Stomach smooth muscle (tissue), 2 donors: Measurements from ENCODE around the gene CDH12.
A peak's percentile ranks its signal among the peaks of the same experiment; 100 is the strongest.
"Not testable (repeated sequence)": the region's sequence is repeated elsewhere in the genome, so short reads cannot be mapped to it uniquely, and the experiment has no call there.

Source experiments
- H3K27ac ChIP-seq: one replicate; pipeline ENCODE4 v1.7.0; 2013; ENCODE audit warnings: mild to moderate bottlenecking, low read length, inconsistent platforms
- H3K27me3 ChIP-seq, 2 donors: one replicate each; pipeline ENCODE4 v1.7.0; 2013; ENCODE audit warnings: low read length in 2 of 2; ENCODE audit not compliant: insufficient read depth in 2 of 2, control insufficient read depth in 1 of 2
- H3K36me3 ChIP-seq, 2 donors: one replicate each; pipeline ENCODE4 v1.7.0; 2013; ENCODE audit warnings: low read length in 2 of 2; ENCODE audit not compliant: control insufficient read depth in 2 of 2, insufficient read depth in 2 of 2
- H3K4me1 ChIP-seq: one replicate; pipeline ENCODE4 v1.7.0; 2013; ENCODE audit warnings: low read length; ENCODE audit not compliant: control insufficient read depth, insufficient read depth
- H3K4me3 ChIP-seq, 2 donors: one replicate each; pipeline ENCODE4 v1.7.0; 2013; ENCODE audit warnings: low read length in 2 of 2
- H3K9ac ChIP-seq, 2 donors: one replicate each; pipeline ENCODE4 v1.7.0; 2013; ENCODE audit warnings: low read length in 2 of 2, mild to moderate bottlenecking in 1 of 2
- H3K9me3 ChIP-seq, 2 donors: one replicate each; pipeline ENCODE4 v1.7.0; 2013; ENCODE audit warnings: low read length in 2 of 2; ENCODE audit not compliant: control insufficient read depth in 2 of 2
- donor health status: healthy.
- donor health status: Pancreatic carcinoma.

CDH12 gene

DNA sequence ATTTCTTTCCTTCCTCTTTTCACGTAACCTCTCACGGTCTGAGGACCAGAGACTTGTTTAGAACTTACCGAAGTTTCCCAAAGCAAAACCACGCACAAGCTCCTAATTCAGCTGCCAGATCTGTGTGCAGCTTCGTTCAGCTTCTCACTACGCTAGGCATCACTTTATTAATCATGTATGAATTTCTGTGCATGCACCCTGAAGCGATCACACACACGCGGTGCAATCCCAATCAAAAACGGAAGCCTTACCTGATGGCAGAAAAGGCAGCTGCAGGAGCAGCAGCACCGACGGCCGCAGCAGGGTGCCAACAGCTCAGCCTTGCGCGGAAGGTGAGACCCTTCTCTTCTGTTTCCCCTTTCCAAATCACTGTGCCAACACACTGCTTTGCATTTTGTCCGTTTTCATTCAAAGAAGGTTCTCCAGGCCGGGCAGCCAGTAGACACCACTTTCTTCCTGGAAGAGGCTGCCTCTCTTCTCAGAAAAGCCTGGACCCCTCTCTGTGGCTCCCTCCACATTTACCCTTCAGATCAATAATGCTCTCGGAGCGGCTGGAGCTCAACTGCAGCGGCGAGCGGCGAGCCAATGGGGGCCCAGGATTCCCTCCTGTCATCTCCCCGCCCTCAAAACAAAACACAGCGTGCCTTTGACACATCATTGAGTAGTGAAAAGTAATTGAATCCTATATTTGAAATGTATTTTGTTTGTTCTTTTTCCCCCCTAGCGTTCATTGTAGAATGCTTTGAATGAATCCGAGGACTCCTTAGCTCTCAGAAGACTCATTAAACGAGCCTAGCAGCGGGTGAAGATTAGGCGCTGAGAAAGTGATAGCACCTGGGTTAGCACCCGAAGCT lies at the start of gene CDH12:
Gene CDH12 (minus strand): TSS at position 538 of the 854 bp plus-strand sequence.
- Histone ChIP-seq H3K27me3 (peaks cover 0 to 12% of the 10 kb centered on the region in 2 donors), H3K9me3 (no peaks in the 10 kb centered on the region), H3K27ac (no peak within 1 kb of the TSS), H3K36me3 (no peaks in the 10 kb centered on the region), H3K4me3 (peak within 1 kb of the TSS; percentile 12 to 59), H3K4me1 (no peaks in the 10 kb centered on the region), H3K9ac (no peak within 1 kb of the TSS)

DNA sequence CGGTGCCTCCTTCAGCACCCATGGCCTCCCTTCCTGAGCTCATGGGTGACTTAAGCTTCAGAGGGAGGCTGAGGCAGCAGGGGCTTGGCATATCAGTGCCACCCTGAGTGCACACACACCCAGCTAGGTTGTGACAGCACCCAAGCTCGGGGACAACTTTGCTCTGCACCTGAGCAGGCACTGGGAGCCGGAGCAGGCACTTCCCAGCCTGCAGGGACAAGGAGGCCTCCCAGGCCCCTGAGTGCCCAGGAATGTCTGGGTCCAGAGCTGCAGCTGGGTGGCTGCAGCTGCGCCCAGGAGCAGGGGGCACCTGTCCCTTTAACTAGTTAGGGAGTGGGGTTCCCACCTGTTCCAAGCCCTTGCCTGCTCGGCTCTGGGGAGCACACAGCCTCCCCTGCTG lies 48.7 kb upstream of the CDH12 start:
- Histone ChIP-seq H3K9ac (no peak overlapping the region), H3K9me3 (no peaks in the 10 kb centered on the region), H3K27me3 (no peaks in the 10 kb centered on the region), H3K27ac (no peak overlapping the region), H3K36me3 (no peaks in the 10 kb centered on the region), H3K4me1 (no peaks in the 10 kb centered on the region), H3K4me3 (no peak overlapping the region)

DNA sequence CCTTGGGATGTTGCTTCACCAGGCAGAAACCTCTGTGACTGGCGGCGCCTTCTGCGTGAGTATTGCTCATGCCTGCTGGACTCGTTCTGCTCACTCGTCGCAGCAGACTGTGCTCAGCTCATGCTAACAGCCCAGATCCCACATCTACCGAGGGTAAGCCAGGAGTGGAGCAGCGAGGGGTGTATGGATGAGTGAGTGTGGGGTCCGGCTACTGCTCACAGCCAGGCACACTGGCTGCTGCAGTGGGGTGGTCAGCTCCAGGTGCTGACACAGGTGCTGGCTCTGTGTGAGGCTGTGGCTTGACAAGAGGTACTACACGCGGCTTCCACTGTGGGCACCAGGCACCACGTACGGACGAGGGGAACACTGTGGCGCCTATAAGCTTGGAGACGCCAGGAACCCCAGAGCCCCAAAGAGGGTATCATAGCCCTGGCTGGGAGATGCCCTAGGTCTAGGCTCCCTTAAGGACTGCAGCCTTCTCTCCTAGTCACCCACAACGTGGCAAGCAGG lies 47.7 kb upstream of the CDH12 start:
- Histone ChIP-seq H3K27ac (no peak overlapping the region), H3K9ac (no peak overlapping the region), H3K36me3 (no peaks in the 10 kb centered on the region), H3K4me3 (no peak overlapping the region), H3K27me3 (no peaks in the 10 kb centered on the region), H3K9me3 (no peaks in the 10 kb centered on the region), H3K4me1 (no peaks in the 10 kb centered on the region)

DNA sequence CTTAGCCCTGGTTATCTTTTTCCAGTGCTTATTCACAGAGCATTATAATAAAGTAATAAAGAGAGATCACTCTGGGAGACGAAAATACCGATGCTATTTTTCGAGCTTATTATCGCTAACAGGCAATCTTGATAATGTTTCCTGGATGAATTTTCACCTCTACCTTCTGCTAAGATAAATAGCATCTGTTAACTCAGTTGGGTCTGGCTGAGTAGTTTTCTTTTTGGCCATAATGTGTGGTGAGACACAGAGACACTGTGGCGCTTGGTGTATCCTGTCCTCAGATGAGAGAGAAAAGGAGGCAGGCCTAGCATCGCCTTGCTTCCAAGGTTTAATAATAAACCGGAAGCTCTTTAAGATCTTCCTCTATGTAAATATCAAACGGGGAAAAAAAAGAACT lies 46.2 kb upstream of the CDH12 start:
- Histone ChIP-seq H3K4me1 (no peaks in the 10 kb centered on the region), H3K36me3 (no peaks in the 10 kb centered on the region), H3K9me3 (no peaks in the 10 kb centered on the region), H3K27me3 (no peaks in the 10 kb centered on the region), H3K9ac (no peak overlapping the region), H3K27ac (no peak overlapping the region), H3K4me3 (no peak overlapping the region)

DNA sequence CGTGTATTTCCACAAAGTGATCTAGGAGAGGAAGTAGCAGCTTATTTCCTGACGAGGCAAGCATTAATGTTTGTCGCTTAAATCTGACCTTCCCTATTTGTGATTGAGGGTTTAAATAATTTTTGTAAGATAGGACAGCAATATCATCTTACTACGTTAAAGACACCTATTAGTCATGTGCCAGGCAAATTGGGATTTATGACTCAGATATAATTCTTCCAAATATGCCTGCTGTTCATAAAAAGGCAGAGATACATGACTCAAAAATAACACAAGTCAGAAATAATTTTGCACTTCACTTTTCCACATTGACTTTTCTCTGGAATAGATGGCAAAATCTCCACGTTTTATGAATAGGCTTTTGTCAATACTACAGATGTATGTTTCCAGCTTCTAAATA lies 43.0 kb upstream of the CDH12 start:
- Histone ChIP-seq H3K36me3 (no peaks in the 10 kb centered on the region), H3K9me3 (no peaks in the 10 kb centered on the region), H3K9ac (no peak overlapping the region), H3K27me3 (no peaks in the 10 kb centered on the region), H3K27ac (no peak overlapping the region), H3K4me1 (no peaks in the 10 kb centered on the region), H3K4me3 (no peak overlapping the region)

DNA sequence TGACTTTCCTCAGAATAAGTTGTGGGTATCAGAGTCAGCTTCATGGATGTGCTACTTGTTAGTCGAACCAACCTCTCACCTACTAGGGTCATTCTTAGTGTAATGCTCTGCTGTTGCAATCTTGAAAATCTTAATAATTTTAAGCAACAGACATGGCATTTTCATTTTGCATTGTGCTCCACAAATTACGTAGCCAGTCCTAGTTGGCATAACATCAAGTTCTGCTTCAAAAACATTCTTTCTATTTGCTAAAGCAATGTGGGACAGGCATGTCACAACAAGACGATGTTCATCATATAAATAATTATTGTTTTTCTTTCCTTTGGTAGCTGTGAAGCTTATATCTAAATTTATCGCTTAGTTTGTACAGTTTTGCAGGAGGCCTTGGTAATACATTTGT lies 39.3 kb upstream of the CDH12 start:
- Histone ChIP-seq H3K36me3 (no peaks in the 10 kb centered on the region), H3K4me1 (no peaks in the 10 kb centered on the region), H3K27me3 (no peaks in the 10 kb centered on the region), H3K9me3 (no peaks in the 10 kb centered on the region), H3K9ac (no peak overlapping the region), H3K27ac (no peak overlapping the region), H3K4me3 (no peak overlapping the region)

DNA sequence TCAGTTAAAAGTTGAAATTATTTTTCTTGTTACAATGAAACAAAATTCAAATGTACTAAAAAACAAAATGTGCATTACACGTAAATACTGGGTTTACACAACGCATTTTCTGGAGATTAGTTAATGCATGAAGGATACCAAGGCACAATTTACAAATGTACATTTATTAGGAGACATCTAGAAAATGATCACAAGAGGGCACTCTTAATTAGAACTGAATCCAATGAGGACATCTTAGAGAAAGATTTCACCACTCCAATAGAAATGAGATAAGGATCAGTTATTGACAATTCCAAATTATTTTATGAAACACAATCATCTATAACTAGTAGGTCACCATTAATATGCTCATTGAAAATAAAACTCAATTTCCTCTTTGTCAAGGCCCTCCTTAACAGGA lies 36.6 kb upstream of the CDH12 start:
- H3K27ac ChIP-seq = no peak overlapping the region
- no peaks in the 10 kb centered on the region for H3K36me3 ChIP-seq
- no peaks in the 10 kb centered on the region for H3K9me3 ChIP-seq
- no peaks in the 10 kb centered on the region for H3K27me3 ChIP-seq
- no peaks in the 10 kb centered on the region for H3K4me1 ChIP-seq
- H3K4me3 ChIP-seq = no peak overlapping the region
- no peak overlapping the region for H3K9ac ChIP-seq

DNA sequence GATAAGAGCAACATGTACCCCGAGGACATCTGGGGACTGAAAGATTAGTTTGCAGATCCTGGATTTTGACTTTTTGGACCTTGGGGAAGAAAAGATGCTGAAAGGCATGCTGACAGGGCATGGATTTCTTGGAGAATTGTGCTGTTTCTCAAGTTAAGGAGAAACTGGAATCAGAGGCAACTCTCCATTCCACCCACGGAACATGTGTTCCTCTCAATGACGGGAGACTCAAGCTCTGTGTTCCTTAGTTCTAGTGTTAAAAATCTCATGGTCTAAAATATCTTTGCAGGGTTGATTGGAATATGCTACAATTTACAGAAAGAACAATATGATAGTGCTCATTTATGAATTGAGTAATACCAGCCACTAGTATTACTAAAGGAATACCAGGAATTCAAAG lies 34.4 kb upstream of the CDH12 start:
- Histone ChIP-seq H3K27me3 (no peaks in the 10 kb centered on the region), H3K36me3 (no peaks in the 10 kb centered on the region), H3K4me3 (no peak overlapping the region), H3K9me3 (no peaks in the 10 kb centered on the region), H3K4me1 (no peaks in the 10 kb centered on the region), H3K9ac (no peak overlapping the region), H3K27ac (no peak overlapping the region)

DNA sequence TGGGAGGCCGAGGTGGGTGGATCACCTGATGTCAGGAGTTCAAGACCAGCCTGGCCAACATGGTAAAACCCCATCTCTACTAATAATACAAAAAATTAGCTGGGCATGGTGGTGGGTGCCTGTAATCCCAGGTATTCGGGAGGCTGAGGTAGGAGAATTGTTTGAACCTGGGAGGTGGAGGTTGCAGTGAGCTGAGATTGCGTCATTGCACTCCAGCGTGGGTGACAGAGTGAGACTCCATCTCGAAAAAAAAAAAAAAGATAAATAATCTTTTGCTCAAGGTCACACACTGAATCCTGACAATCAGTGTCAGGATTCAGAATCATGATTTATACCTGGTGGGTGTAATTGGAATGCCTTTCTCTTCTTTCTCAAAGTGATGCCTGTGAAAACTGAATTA lies 5.8 kb upstream of the CDH12 start:
- H3K9ac ChIP-seq, H3K4me1 ChIP-seq, H3K36me3 ChIP-seq, H3K4me3 ChIP-seq, H3K27ac ChIP-seq, H3K9me3 ChIP-seq, H3K27me3 ChIP-seq: not testable (repeated sequence)

DNA sequence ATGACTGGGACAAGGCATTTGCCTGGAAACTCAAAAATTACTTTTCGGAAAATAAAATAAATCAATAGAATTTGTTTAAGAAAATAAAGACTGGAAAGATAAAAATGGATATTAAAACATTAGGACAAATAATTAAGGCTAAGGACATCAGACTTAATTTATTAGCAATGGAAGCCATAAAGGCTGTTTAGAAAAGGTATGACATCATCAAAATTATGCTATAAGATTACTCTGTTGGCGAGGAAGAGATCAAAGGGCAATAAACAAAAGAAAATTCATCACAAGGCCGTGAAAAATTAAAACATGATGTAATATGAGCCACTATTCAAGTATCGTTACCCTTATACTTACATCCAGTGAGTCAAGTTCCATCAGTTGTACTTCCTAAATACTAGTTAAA lies 2.7 kb upstream of the CDH12 start:
- Histone ChIP-seq H3K9ac (no peak overlapping the region), H3K36me3 (no peaks in the 10 kb centered on the region), H3K4me1 (no peaks in the 10 kb centered on the region), H3K27ac (no peak overlapping the region), H3K9me3 (no peaks in the 10 kb centered on the region), H3K27me3 (peaks cover 0 to 10% of the 10 kb centered on the region in 2 donors), H3K4me3 (no peak overlapping the region)

DNA sequence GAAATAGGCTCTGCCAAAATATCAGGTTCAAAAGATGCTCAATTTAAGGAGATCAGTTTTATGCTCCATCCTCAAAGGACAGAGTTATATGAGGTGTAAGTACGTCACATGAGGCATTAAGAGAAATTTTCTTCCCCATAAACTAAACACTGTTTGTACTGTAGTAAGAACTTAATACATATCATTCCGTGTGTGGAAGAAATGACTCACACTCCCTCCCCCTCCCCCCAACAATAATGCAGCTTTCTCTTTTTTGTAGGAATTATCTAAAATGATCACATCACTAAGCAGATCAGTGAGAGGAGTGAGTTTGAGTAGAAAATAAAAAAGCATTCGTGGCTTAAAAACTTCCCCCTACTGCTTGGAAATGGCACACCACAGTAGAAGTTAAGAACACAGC lies 2.2 kb downstream of the CDH12 start:
- H3K9ac ChIP-seq = no peak overlapping the region
- no peak overlapping the region for H3K27ac ChIP-seq

More for the DNA sequence above, 2.2 kb downstream of the CDH12 start:
- H3K36me3 ChIP-seq = no peaks in the 10 kb centered on the region
- no peak overlapping the region for H3K4me3 ChIP-seq
- no peaks in the 10 kb centered on the region for H3K9me3 ChIP-seq
- peaks cover 0 to 12% of the 10 kb centered on the region in 2 donors for H3K27me3 ChIP-seq
- no peaks in the 10 kb centered on the region for H3K4me1 ChIP-seq
